GM12878 (cell line): ENCODE measurements around the gene DACH1.

ENCODE experiments used
- ATF2 ChIP-seq: IDR thresholded peaks from 2 replicates; pipeline ENCODE4 v1.6.1; 2012; ENCODE audit warnings: low read length, inconsistent platforms
- CREB1 ChIP-seq: IDR thresholded peaks from 2 replicates; pipeline ENCODE4 v1.6.1; 2012; ENCODE audit warnings: low read depth, mild to moderate bottlenecking, inconsistent platforms
- EGR1 ChIP-seq, 2 experiments: IDR thresholded peaks; 1 replicate in 1 of 2; 2 replicates in 1 of 2; pipeline ENCODE4 v1.6.1; 2011 to 2012; ENCODE audit warnings: low read depth in 2 of 2, low read length in 2 of 2, borderline replicate concordance in 1 of 2, mild to moderate bottlenecking in 1 of 2, moderate library complexity in 1 of 2
- JUNB ChIP-seq: IDR thresholded peaks from 2 replicates; pipeline ENCODE4 v1.6.1; 2016; ENCODE audit warnings: antibody characterized with exemption, mild to moderate bottlenecking
- MLLT1 ChIP-seq: fragments of 450-650 bp; IDR thresholded peaks from 2 replicates; pipeline ENCODE4 v1.6.1; 2016; ENCODE audit warnings: mild to moderate bottlenecking
- SUZ12 ChIP-seq: fragments of 200-600 bp; sonication (generic); IDR thresholded peaks from one replicate; pipeline ENCODE4 v1.6.1; 2018; ENCODE audit warnings: antibody characterized with exemption, mild to moderate bottlenecking; ENCODE audit not compliant: unreplicated experiment
- ZNF274 ChIP-seq: IDR thresholded peaks from one replicate; pipeline ENCODE4 v1.8.0; 2011; ENCODE audit not compliant: insufficient read length, insufficient read depth
- TF ChIP-seq, protein P1 (sequence below): IDR thresholded peaks from 2 replicates; pipeline ENCODE4 v1.6.1; 2012; ENCODE audit warnings: mild to moderate bottlenecking, low read depth, low read length

DNA sequence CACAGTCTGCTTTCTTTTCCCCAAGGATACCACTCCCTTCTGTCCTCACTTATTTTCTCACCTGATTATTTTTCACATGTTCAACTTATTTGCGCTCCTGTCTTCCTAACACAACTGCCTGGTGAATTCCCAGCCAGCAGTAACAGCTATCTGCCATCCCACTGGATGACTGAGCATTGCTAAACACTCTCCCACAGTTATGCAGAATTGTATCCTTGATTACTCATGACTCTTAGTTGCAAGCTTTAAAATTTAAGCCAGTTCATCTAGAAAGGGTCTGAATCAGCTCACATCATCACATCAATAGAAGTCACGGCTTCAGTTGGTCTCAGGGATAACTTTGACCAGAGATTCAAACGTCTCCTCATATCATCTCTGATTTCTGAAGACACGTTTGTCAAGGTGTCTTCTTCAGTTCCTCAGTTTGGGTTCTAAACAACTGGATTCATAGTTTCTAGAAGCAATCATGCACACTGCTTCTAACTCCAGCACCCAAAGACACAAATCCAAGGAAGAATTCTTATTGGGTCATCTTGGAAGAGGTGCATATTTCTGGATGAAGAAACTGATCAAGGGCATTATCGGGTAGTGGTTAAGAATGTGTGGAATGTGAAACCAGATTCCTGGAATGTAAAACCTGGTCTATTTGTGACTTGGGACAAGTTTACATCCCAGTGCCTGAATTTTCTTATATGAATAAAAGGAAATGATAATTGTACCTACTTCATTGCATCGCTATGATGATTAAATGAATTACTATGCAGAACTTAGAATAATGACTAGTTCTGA is 13.9 kb upstream of the DACH1 start:
- TF ChIP-seq MLLT1 (no peak), EGR1 (IDR thresholded peaks at IDR 0.05; ENCODE audit: borderline replicate concordance in 1 of 2, low read depth in 2 of 2, low read length in 2 of 2) (no peak), ATF2 (no peak), SUZ12 (no peak), ZNF274 (no peak), JUNB (no peak), CREB1 (no peak)
- TF ChIP-seq, protein P1, sequence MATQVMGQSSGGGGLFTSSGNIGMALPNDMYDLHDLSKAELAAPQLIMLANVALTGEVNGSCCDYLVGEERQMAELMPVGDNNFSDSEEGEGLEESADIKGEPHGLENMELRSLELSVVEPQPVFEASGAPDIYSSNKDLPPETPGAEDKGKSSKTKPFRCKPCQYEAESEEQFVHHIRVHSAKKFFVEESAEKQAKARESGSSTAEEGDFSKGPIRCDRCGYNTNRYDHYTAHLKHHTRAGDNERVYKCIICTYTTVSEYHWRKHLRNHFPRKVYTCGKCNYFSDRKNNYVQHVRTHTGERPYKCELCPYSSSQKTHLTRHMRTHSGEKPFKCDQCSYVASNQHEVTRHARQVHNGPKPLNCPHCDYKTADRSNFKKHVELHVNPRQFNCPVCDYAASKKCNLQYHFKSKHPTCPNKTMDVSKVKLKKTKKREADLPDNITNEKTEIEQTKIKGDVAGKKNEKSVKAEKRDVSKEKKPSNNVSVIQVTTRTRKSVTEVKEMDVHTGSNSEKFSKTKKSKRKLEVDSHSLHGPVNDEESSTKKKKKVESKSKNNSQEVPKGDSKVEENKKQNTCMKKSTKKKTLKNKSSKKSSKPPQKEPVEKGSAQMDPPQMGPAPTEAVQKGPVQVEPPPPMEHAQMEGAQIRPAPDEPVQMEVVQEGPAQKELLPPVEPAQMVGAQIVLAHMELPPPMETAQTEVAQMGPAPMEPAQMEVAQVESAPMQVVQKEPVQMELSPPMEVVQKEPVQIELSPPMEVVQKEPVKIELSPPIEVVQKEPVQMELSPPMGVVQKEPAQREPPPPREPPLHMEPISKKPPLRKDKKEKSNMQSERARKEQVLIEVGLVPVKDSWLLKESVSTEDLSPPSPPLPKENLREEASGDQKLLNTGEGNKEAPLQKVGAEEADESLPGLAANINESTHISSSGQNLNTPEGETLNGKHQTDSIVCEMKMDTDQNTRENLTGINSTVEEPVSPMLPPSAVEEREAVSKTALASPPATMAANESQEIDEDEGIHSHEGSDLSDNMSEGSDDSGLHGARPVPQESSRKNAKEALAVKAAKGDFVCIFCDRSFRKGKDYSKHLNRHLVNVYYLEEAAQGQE: no peak
